GM21526 (cell line): ENCODE results near the gene C5orf15.

ENCODE experiments used
- ATAC-seq: cut with Tn5 transposase; IDR thresholded peaks from one replicate; pipeline ENCODE4 v1.9.1; 2021; ENCODE audit warnings: moderate library complexity; ENCODE audit not compliant: unreplicated experiment, low FRiP score

C5orf15 gene

DNA sequence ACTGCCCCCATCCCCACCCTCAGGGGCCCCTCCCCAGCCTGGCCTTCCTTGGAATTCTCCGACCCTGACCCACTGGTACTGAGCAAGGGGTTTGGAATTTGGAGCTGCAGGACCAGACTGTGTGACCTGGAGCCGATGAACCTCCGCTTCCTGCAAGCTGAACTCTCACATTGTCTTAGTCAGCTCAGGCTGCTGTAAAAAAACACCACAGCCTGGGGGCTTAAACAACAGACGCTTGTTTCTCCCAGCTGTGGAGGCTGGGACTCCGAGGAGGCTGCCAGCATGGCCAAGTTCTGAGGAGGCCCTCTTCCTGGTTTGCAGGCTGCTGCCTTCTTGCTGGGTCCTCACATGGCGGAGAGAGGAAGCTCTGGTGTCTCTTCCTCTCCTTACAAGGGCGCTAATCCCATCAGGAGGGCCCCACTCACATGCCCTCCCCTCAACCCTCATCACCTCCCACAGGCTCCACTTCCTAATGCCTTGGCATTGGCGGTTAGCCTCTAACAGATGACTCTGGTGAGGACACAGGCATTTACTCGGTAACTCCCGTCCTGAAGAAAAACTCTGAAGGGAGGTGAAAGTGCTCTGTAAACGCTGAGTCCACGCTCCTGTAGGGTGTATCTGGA is 42.4 kb downstream of the C5orf15 start:
- ATAC-seq, result no peak

DNA sequence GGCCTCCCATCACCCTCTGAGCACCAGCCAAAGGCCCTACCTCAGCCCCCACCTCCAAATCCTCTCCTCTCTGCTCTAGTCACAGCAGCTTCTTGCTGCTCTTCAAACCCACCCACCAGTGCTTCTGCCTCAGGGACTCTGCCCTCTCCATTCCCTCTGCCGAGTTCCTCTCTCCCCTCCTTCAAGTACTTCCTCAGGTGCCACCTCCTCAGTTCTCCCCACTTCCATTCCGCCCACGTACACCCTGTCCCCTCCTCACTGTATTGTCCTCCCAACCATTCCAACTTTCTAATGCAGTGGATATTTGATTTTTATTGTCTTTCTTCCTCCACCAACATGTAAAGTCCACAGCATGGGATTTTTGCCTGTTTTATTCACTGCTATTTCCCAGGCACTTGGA is 43.2 kb downstream of the C5orf15 start:
- ATAC-seq, result no peak

DNA sequence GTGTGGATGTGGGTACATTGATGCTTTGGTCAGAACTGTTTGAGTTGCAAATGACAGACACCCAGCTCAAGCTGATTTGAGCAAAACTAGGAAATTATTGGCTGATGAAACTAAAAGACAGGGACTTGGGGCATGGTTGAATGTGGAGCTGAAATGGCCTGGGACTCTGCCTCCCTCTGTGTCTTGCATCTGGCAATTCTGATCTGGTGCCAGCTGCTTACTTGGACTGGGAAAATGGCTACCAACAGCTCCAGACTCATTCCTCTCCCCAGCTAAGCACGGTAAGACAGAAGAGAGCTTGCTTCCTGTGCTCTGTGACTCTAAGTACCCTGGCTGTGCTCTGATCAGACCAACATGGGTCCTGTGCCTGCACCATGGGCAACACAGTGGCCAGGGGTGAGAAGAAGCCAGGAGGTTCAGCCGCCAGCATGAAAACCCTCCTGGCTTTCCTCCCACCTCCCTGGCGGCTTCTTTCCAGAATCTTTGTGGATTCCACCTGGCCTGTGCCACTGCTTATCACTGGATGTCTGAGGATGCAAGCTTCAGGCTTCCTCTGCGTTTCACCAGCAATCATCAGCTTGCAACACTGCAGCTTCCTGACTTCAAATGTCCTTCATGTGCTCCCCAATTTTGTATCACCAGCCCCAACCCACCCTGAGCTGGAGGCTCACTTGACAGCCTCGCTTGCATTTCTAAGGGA is 44.1 kb downstream of the C5orf15 start:
- no peak for ATAC-seq

DNA sequence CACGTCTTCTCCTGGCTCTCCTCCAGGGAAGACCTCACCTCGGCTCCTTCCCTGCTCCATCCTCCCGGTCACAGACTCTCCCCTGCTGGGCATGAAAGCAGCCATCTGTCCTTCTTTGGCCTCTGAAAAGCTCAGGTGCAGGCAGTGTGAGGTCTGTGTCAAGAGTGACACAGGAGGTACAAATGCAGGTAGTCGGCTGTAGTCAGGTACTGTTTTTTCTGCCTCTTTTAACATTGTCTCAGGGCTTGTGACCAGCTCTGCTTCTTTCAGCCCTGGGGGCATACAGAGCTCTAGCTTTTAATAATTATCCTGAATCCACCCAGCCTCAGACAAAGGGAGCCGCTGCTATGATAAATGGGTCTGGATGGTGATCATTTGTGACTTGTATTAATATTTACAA is 46.4 kb downstream of the C5orf15 start:
- no peak for ATAC-seq

DNA sequence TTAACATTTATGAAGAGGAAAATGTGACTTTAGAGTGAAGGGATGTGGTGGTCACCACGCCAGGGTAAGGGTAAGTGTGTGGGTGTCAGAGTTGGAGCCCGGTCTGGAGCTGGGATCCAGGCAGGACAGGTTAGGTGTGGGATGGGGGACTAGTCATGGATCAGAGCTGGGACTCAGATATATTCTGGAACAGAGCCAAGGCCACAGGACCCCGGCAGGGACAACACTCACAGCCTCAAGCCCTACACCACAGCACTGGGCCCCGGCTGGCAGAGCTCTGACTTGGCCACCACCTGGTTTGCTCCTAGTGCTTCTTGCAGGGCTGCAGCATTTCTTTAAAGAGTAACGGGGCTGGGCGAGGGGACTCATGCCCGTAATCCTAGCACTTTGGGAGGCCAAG is 47.4 kb downstream of the C5orf15 start:
- ATAC-seq, result no peak

DNA sequence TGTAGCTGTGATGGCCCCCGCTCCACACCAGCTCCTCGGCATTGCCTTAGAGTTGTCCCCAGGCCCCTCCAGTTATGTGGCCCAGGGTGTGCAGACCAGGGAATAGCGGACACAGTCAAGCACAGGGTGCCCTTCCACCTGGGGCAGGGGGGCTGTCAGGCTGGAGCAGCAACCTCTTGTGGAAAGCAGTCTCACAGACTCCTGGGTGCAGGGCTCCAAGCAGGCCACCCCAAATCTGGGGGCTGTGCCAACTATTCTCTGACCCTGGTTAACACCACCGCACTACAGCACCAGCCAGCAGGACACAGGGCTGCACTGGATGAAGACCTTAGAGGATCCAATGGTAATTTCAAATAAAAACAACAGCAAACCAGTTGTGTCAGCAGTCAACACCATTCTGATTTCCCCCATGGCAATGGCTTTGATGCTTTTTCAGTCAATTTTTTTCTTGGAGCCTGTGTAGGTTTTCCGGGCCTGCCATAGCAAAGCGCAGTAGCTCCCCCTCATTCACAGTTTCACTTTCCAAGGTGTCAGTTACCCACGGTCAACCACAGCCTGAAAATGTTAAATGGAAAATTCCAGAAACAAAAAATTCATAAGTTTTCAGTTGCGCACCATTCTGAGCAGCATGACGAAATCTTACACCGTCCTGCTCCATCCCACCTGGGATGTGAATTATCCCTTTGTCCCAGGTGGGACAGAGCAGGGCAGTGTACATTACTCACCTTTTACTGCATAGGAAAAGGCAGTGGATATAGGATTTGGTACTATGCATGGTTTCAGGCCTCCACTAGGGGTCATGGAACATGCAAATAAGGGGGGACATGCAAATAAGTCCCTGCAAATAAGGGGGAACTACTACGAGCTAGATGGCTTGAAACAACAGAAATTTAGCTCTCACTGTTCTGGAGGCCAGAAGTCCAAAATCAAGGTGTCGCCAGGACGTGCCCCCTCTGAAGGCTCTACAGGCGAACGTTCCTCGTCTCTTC is 49.0 kb downstream of the C5orf15 start:
- ATAC-seq, result no peak

DNA sequence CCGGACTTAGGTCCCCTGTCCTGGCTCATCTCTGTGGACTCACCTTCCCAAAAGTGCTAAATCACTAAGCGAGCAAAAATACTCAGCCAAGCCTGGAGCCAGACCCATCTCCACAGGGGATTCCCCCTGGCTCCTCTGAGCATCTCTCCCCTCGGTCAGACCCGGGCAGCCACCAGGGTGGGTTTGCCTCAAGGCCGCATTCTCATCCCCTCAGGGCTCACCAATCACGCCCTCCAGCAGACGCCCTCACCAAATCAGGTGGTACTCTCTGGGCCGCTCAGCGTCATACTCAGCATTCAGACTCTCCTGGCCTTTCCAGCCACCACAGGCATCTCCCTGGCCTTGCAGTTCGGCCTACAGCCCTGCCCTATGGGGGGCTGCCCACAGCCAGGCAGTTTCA is 49.7 kb downstream of the C5orf15 start:
- no peak for ATAC-seq

DNA sequence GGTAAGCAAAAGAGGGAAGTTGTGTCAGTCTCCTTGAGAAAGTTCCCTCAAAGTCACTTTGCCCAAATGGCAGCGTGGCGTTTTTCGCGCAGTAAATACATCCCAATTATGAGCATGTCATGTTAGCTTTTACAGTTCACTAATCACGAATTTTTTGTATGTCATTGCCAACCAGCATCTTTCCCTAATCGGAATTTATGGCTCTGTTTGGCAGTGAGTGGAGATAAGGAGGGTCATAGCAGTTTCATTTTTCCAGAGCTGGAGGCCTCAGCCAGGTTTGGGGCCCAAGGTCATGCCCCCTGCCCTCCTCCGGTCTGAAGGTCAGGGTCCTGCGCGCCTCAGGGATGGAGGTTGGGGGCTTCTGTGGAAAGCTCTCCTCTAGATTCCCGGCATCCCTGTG is 50.1 kb downstream of the C5orf15 start:
- ATAC-seq, result no peak

DNA sequence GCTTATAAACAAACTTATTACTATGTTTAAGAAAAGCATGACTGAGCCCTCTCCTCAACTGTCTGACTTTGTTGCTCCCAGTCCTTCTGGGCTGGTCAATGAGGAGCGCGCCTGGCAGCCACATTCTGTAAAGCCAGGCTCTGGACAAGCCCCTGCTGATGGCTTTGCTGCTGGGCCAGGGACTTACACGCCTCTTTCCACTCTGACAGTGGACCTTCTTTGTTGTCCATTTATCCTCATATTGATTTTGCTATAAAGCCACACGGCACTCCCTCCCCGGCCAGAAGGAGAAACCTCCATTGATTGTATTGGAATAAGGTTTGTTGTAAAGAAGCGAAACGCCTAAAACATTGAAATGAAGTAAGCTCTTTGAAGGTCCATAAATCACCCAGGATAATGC is 50.6 kb downstream of the C5orf15 start:
- no peak for ATAC-seq

DNA sequence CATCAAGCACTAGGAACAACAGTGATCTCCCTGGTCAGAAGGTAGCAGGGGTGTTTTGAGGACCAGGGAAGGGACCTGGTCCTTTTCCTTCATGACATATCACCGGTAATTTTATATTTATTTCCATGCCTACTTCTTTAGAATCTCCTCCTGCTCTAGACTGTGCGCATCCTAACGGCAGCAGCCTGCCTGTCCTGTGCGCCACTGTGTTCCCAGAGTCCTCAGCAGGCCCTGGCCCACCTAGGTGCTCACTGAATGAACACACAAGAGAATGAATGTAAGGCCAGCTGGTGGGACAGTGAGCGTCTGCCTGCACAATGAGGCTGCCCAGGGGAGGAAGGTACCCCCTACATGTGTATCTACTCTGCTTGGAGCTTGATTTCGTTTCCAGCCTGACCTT is 51.5 kb downstream of the C5orf15 start:
- no peak for ATAC-seq

DNA sequence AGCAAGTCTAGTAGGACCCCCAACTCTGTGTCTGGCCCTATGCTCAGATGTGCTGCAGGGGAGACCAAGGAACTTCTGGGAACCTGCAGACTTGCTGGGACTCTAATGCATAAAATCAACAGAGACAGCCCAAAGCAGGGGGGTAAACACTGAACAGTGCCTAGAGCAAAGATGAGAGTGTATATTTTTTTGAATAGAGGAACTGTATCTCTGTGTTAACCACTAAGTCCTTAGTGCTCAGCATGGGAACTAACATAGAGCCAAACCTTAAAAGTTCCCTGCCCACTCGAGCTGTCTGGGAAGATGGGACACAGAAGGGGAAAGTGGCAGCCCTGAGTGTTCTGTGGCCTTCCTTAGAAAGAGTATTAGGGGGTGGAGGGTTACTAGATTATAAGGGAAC is 51.9 kb downstream of the C5orf15 start:
- ATAC-seq, result no peak

DNA sequence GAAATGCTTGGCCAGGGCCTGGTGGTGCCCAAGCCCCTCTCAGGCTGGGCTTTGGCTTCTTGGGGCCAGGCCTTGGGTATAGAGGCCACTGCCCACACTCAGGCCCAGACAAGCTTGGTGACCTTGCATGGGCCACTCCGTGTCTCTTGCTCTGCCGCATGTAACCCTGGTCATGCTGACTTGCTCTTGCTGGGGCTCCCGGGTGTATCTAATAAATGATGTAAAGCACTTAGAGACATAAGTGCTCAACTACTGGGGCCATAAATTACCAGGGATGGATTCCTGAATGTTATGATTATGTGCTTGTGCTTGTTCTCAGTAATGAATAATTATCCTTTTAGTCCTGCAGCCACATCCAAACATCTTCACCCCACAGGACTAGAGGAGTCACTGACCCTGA is 54.0 kb downstream of the C5orf15 start:
- ATAC-seq, result no peak

DNA sequence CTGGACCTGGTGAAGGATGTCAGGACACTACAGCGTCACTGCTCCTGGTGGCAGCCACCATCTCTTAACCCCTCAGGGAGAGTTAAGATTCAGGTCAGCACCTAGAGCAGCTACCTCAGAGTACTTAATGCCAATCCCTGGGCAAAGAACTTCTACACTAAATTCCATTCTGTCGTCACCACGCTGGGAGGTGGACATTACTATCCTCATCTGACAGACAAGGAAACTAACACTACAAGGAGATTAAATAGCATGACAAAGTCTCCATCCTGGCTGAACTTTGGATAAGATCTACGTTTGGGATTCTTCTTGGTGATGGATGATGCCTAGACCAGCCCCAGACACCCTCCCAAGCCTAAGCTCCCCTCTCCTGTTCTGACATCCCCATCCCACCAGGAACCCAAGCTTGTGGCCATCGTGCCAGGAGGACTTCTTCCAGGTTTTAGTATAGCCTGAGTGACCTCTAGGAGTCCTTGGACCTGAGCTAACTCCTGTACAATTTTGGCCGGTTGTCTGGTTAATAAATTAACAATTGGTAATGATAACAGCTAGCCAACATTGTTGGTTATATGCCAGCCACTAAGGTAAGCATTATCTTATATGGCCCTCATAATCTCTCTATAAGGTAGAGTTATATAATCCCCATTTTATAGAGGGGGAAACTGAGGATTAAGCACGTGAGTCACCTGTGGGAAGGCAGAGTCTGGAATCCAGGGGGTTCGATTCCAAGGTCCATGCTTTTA is 54.8 kb downstream of the C5orf15 start:
- ATAC-seq, result no peak

DNA sequence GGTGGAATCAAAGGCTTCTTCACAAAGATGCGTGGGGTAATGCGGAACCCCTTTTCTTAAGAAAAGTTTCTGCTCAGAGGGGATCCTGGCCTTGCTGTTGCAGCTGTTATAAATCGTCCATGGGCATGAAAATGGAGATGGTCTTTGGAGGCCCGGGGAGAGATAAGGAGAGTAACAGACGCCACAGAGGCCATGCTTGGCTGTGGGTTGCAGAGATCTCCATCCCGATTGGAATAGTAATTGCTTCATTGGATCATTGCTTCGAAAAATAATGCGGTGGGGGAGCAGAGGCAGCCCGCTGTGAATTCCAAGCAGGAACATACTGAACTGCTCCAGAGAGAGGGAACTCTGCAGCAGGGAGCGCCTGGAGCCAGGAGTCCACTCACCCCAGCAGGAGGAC is 55.5 kb downstream of the C5orf15 start:
- no peak for ATAC-seq

DNA sequence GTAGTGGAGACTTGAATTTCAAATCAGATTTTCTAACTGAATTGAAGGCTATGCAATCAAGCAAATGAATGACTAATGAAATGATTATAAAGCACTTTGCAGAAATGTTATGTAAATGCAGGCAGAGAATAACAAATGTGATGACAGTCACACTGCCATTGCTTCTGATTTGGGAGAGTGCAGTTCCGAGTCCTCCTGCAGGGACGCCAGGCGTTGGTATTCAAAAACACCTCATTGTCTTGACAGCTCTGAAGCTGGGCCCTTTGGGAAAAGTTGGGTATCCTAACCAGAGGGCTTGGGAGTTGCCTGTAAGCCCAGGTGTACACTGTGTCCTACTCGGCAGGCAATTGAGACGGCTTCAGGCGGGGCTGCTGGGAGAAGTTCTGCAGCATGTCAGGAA is 57.9 kb downstream of the C5orf15 start:
- no peak for ATAC-seq

DNA sequence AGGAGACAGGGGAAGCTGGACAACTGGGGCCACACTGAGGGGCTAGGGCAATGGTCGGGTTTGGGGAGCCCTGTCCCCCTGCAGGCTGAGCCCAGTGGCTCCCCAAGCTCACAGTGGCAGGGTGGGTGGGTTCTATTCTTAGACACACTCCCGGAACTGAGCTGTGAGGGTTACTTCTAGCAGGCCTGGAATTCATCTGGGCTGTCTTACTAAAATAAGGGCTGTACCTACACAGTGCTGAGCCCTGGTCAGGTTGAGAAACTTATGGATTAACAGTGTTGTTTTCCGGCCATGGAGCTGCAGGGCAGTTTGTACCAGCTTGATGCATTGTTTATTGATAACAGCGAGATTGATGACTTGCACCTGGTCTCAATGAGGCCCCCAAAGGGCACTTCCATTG is 58.8 kb downstream of the C5orf15 start:
- ATAC-seq, result no peak

DNA sequence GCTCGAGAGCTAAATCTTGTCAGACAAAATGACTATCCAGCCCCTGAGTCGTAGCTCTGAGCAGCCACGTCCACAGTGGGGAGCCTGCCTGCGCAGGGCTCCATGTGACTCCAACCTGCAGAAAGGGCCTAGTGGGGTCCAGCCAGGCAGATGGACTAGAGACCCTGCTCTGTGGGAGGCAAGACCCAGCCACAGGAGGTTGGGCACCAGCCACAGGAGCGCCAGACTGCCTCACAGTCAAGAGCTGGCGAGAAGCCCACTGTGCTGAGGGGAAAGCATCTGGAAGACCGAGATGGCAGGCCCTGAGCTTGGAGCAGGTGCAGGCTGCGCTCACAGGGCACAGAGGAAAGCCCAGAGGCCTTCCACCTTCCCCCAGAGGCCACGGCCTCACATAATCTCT is 61.4 kb downstream of the C5orf15 start:
- ATAC-seq, result no peak

DNA sequence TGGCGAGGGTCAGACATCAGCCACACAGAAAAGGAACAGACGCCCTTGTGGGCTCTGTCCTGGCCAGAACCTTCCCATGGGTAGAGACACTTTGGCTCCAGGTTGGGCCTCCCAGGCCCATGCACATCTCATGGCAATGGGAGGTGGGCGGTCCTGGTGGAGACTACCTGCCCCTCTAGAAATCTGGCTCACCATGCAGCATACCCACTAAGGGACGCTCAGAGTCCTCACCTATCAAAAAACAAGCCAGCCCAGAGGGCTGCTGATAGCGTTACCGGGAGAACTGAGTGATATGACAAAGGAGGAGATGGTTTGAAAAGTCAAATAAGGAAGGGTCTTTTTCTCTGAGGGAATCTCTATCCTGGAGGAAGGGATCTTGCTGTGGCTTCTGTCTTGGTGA is 62.1 kb downstream of the C5orf15 start:
- no peak for ATAC-seq
